HG03442 (cell line): ENCODE data around the gene ABCA8.
"Not testable (repeated sequence)": the region's sequence is repeated elsewhere in the genome, so short reads cannot be mapped to it uniquely, and the experiment has no call there.

Experiments used
- ATAC-seq: cut with Tn5 transposase; IDR thresholded peaks from one replicate; pipeline ENCODE4 v1.9.1; 2021; ENCODE audit warnings: mild to moderate bottlenecking, moderate library complexity; ENCODE audit not compliant: unreplicated experiment

The ABCA8 gene

DNA sequence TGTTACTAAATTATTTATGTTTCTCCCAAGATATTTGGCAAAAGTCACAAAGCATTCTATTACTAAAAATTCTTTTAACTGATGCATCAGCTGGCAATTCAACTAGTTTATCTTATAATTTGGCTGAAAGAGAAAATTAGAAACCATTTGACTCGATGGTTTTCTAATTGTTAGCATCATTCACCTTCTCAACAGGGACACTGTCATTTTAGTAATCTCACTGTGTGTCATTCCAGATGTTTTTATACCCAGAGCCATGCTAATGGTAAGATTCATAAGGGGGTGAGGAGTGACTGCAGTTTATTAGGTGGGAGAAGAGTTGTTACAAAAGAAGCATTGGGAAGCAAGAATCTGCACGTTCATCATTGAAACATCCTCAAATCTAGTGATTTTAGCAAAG, 124.9 kb downstream of the ABCA8 start:
- no peak for ATAC-seq

DNA sequence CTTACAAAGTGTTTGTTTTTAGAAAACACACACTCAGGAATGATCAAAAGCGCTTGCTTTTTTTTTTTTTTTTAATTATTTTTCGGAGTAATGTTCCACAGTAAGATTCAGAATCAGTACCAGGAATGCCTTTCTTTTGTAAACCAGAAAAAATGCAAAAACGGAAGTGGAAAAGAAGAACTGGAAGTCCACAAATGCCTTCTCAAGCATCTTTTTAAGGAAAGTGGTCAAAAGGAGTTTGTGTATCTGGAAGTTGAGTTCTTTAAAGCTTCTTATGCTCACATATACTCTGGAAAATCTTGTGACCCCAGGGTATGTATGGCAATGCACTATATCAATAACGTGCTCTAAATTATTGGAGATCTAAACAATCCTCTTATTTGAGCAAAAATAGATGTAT, 126.0 kb downstream of the ABCA8 start:
- no peak for ATAC-seq

DNA sequence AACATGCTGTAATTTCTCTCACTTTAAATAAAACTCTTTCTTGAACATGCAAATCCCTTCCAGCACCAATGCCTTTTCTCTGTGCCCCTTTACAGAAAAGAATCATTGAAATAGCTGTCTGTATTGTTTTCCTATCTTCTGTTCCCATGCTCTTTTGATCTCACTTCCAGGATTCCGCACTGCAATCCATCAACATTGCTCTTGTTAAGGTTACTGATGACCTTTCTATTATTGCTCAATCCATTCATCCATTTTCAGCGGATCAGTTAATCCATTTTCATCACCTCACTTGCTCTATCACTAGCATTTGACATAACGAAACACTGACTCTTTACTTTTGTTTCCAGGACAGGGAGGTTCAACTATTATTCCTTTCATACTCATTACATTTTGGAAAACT, 130.5 kb downstream of the ABCA8 start:
- ATAC-seq = no peak

DNA sequence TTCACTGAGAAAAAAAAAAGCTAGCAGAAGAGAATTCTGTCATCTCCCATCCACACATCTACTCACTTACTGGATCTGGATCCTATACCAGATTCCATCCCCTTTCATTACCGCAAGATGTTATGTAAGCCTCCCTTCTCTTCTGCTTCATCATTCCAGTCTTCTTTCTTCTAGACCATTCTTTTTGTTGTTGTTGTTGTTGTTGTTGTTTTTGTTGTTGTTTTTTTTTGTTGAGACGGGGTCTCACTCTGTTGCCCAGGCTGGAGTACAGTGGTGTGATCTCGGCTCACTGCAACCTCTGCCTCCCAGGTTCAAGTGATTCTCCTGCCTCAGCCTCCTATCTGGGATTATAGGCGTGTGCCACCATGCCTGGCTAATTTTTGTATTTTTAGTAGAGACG, 131.0 kb downstream of the ABCA8 start:
- ATAC-seq = not testable (repeated sequence)

DNA sequence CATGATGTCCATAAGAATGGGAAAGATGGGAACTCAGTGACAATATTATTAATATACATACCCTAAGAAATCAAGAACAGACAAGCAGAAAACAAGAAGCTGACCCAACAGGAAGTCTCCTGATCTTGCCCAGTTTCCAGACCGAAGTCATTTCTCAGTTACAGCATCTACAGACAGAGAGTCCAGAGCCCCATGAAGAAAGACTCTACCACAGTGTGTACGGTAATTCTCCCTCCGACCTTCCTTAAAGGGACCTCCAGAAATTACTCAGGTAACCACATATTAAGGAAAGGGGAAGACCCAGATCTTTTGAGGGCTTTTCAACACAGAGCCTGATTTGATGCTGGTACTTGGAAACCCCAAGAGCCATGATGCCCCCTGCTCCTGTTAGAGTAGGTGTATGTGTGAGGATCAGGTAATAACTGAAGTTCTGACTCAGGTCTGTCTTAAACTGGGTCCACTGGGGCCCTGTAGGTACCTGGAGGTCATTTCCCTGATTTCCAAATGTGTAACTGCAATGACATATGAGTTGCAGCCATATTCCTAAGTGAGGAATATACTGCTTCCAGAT, 132.4 kb downstream of the ABCA8 start:
- no peak for ATAC-seq

DNA sequence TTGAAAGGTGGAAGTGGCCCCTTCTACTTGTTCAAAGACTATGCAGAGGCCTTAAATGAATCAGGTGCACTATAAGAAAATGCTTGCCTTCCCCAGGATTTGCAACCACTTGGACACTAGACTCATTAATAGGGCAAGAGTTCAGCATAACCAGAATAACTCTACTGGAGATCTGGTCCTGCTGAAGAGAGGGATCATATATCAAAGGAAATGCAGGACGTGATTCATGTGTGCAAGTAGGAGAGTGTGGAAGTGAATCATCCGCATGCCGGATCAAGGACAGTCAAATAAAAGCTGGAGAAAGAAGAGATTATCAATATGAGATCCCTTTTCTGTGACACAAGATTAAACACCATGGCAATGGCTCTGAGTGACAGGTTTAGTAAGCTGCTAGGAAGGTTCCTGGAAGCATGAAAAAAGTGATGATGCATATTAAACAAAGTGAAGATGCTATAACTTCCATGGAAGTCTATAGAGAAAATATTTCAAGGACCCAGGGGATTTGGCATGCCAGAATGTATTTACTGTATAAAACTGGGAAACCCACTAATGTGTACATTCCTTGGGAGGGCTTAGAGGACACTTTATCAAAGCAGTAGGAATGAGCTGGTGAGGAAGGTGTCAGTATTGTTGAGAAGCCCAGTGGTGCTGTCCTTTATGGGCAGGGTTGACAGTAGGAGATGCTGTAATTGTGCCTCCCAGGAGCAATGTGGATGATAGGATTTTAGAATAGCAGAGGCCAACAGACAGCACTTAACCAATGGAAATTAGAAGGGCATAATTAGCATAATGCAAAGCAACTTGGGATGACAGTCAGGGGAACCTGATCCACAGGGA, 133.1 kb downstream of the ABCA8 start:
- no peak for ATAC-seq

DNA sequence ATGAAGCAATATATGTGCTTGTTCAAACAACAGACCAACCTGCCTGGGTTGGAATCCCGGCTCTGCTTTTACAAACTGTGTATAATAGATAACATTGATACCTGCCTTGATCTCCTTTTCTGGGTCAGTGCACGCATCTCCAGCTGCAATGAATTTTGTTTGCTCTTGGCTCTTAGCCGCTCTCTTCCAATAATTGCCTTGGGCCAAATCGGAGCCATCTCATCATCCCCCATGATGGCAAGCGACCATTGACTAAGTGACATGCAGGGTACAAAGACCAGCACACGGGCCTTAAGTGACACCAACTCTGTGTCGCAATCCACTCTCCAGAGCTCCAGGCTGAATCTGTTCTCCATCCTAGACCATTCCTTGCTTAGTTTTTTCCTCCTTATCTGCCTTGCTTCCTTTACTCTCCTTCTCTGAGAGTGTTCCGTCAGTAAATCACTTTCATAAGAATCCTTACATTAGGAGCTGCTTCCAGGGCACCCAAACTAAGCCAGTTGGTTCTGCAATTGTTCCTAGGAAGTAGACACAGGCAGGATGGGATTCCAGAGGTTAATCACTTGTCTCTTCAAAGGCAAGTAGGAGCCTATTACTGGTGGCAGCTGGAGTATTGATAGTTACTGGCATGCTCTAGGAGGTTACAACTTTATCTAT, 134.2 kb downstream of the ABCA8 start:
- ATAC-seq = no peak

DNA sequence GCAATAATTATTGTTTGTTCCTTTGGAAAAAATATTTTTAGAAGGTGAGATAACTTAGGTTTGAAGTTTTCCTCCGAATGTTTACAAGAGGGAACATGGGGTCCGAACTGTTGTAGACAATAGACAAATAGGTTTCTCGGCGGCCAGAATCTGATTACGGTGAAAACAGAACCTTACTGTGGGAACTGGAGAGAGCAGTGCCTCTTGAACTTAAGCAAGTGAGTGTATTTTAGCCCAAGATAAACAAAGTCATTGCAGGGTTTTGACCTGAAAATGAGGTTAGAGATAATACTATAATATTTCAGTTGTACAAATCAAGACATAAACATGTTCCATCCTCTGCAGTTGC, 134.7 kb downstream of the ABCA8 start:
- ATAC-seq = no peak

DNA sequence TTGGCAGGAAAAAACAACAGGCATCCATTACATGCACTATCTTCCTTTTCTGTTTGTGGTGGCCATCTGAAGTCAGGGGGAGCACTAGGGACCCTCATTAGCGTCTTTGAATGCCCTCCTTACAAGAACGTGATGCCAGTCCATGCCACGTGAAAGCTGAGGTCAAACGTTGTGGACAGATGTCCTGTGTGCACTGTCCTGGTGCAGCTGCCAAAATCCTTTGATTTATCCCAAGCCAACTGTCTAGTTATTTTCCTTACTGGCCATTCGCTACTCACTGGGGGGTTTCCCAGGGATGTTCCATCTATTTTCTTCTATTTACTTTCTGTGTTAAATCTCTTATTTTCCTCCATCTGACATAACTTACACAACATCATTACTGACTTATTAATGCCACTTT, 135.7 kb downstream of the ABCA8 start:
- ATAC-seq = no peak
